ENCODE measurements around the gene KCNJ12.
"Not testable (repeated sequence)": the region's sequence is repeated elsewhere in the genome, so short reads cannot be mapped to it uniquely, and the experiment has no call there.

KCNJ12 gene

GRCh38 chr17:21408224-21408623 is 32.1 kb downstream of the KCNJ12 start:
- not testable (repeated sequence) for DNase-seq (ENCODE audit: low read depth)

GRCh38 chr17:21408766-21409300 is 32.7 kb downstream of the KCNJ12 start:
- not testable (repeated sequence) for DNase-seq (ENCODE audit: low read depth)

- DNase-seq (ENCODE audit: low read depth), result not testable (repeated sequence)
These were observed 33.2 kb downstream of the KCNJ12 start for GRCh38 chr17:21409388-21409787.

GRCh38 chr17:21409971-21410370 is 33.8 kb downstream of the KCNJ12 start:
- not testable (repeated sequence) for DNase-seq (ENCODE audit: low read depth)

GRCh38 chr17:21410371-21410770 is 34.2 kb downstream of the KCNJ12 start:
- not testable (repeated sequence) for DNase-seq (ENCODE audit: low read depth)

- DNase-seq (ENCODE audit: low read depth), result peak; percentile 49
These were observed 34.9 kb downstream of the KCNJ12 start for GRCh38 chr17:21410906-21411678.

GRCh38 chr17:21411679-21412205 is 35.6 kb downstream of the KCNJ12 start:
- not testable (repeated sequence) for DNase-seq (ENCODE audit: low read depth)

- not testable (repeated sequence) for DNase-seq (ENCODE audit: low read depth)
These were observed 36.1 kb downstream of the KCNJ12 start for GRCh38 chr17:21412207-21412681.

GRCh38 chr17:21413570-21414279 is 37.6 kb downstream of the KCNJ12 start:
- DNase-seq (ENCODE audit: low read depth), result not testable (repeated sequence)

GRCh38 chr17:21414616-21415015 is 38.5 kb downstream of the KCNJ12 start:
- not testable (repeated sequence) for DNase-seq (ENCODE audit: low read depth)

GRCh38 chr17:21415166-21415990 is 39.2 kb downstream of the KCNJ12 start:
- not testable (repeated sequence) for DNase-seq (ENCODE audit: low read depth)

- DNase-seq (ENCODE audit: low read depth), result not testable (repeated sequence)
These were observed 40.4 kb downstream of the KCNJ12 start for GRCh38 chr17:21416471-21416981.

- DNase-seq (ENCODE audit: low read depth), result not testable (repeated sequence)
These were observed 41.2 kb downstream of the KCNJ12 start for GRCh38 chr17:21417349-21417748.

GRCh38 chr17:21417921-21418320 is 41.8 kb downstream of the KCNJ12 start:
- DNase-seq (ENCODE audit: low read depth), result no peak

GRCh38 chr17:21418446-21419298 is 42.5 kb downstream of the KCNJ12 start:
- no peak for DNase-seq (ENCODE audit: low read depth)

GRCh38 chr17:21419299-21420239 is 43.4 kb downstream of the KCNJ12 start:
- no peak for DNase-seq (ENCODE audit: low read depth)

- not testable (repeated sequence) for DNase-seq (ENCODE audit: low read depth)
These were observed 44.4 kb downstream of the KCNJ12 start for GRCh38 chr17:21420503-21421090.

GRCh38 chr17:21421421-21422310 is 45.5 kb downstream of the KCNJ12 start:
- DNase-seq (ENCODE audit: low read depth), result not testable (repeated sequence)
